ENCODE measurements around the gene DDTL. TPM values are rescaled to one million over a fixed set of nuclear protein-coding genes. Genes with fewer than 3 reads are reported as not detected.

DDTL gene
- total and polyA plus RNA-seq, 2 of the 8 experiments (the other 6 are each of a cell fraction or from before 2014, with no cell fraction given) = 2.1 to 3.1 TPM

DNA sequence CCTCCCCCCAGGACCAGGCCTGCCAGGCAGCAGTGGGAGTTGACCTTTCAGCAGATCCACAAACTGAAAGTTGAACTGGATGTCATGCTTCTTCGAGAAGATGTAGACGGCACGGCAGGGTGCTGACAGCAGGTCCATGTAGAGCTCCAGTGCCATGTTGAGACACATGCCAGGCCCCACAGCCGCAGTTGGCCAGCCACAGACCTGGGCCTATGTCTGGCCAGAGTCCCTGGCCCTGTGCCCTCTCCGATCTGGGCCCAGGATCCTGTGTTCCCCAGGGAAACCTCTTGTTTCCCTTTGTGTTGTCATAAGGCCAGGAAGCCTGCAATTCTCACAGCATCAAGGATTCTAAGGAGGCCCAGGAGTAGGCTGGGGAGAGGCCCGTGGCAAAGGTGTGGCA, 38.5 kb downstream of the DDTL start, which contains the start of gene GSTT4 (continued):
- TF ChIP-seq PHF8 (conservative IDR thresholded peaks at IDR 0.05; ENCODE audit: low read depth, low read length) (no peak), SRF (IDR thresholded peaks at IDR 0.05; ENCODE audit: low read depth, low read length) (no peak), ASH2L (IDR thresholded peaks at IDR 0.05; ENCODE audit: low read length) (no peak), CHD1 (IDR thresholded peaks at IDR 0.05; ENCODE audit: low read depth, low read length) (no peak)

Data from H1 (cell line).